SK-N-SH (cell line): ENCODE results near the gene OTOG.

ENCODE experiments used
- CTCF ChIP-seq: fragments of 200-600 bp; sonication (generic); IDR thresholded peaks from 2 replicates; pipeline ENCODE4 v1.6.1; 2017; ENCODE audit warnings: antibody characterized with exemption, mild to moderate bottlenecking, moderate library complexity
- ELF1 ChIP-seq: IDR thresholded peaks from 2 replicates; pipeline ENCODE4 v1.4.0; 2012
- EZH2phosphoT487 ChIP-seq: fragments of 200-600 bp; sonication (generic); IDR thresholded peaks from 2 replicates; pipeline ENCODE4 v1.6.1; 2017; ENCODE audit warnings: low read depth, mixed run types, mild to moderate bottlenecking, antibody characterized with exemption, moderate library complexity, borderline replicate concordance
- FOSL2 ChIP-seq: IDR thresholded peaks from 2 replicates; pipeline ENCODE4 v1.4.0; 2012; ENCODE audit warnings: low read depth, mild to moderate bottlenecking, moderate library complexity, borderline replicate concordance
- FOXM1 ChIP-seq: IDR thresholded peaks from 2 replicates; pipeline ENCODE4 v1.4.0; 2012; ENCODE audit warnings: low read depth, mild to moderate bottlenecking
- GABPA ChIP-seq: IDR thresholded peaks from 2 replicates; pipeline ENCODE4 v1.4.0; 2012; ENCODE audit warnings: low read depth, mild to moderate bottlenecking
- MXI1 ChIP-seq: IDR thresholded peaks from 2 replicates; pipeline ENCODE4 v1.6.1; 2012; ENCODE audit warnings: mild to moderate bottlenecking, low read depth, low read length, improper control_type of control experiment
- POLR2AphosphoS5 ChIP-seq: IDR thresholded peaks from 2 replicates; pipeline ENCODE4 v1.6.1; 2012; ENCODE audit warnings: low read depth, low read length
- REST ChIP-seq: IDR thresholded peaks from 2 replicates; pipeline ENCODE4 v1.6.1; 2012; ENCODE audit warnings: mild to moderate bottlenecking, low read depth, low read length, moderate library complexity
- SMC3 ChIP-seq: IDR thresholded peaks from 2 replicates; pipeline ENCODE4 v1.6.1; 2012; ENCODE audit warnings: low read depth, low read length, improper control_type of control experiment
- TAF1 ChIP-seq: IDR thresholded peaks from 2 replicates; pipeline ENCODE4 v1.6.1; 2012; ENCODE audit warnings: low read depth, mild to moderate bottlenecking, low read length, moderate library complexity, borderline replicate concordance
- TEAD4 ChIP-seq: IDR thresholded peaks from 2 replicates; pipeline ENCODE4 v1.4.0; 2012; ENCODE audit warnings: mild to moderate bottlenecking, borderline replicate concordance; ENCODE audit not compliant: insufficient read depth
- YY1 ChIP-seq: IDR thresholded peaks from 2 replicates; pipeline ENCODE4 v1.4.0; 2012; ENCODE audit warnings: low read depth, mild to moderate bottlenecking

GRCh38 chr11:17498475-17498874 lies 48.6 kb upstream of the OTOG start:
- TF ChIP-seq REST, result no peak
- no peak for TF ChIP-seq POLR2AphosphoS5
- TF ChIP-seq TAF1, result no peak
- no peak for TF ChIP-seq MXI1
- TF ChIP-seq CTCF, result peak; percentile 36
- no peak for TF ChIP-seq EZH2phosphoT487
- TF ChIP-seq GABPA, result no peak
- TF ChIP-seq YY1, result no peak
- TF ChIP-seq ELF1, result no peak
- TF ChIP-seq SMC3, result no peak
- TF ChIP-seq TEAD4, result no peak
- TF ChIP-seq FOXM1, result no peak
- no peak for TF ChIP-seq FOSL2
